Thyroid gland (tissue), 4 donors: ENCODE measurements around the gene ZNF469. TPM values are rescaled to one million over a fixed set of nuclear protein-coding genes. Genes with fewer than 3 reads are reported as not detected.

Experiments
- DNase-seq, 2 donors: peaks; one replicate each; pipeline ENCODE4 v3.0.0-alpha.2; 2019
- H3K27ac ChIP-seq, 3 donors: fragments of 200-600 bp; sonication (generic); 1 replicate in 2 of 3; 2 replicates in 1 of 3; pipeline ENCODE4 v1.5.1; 2016 to 2019; ENCODE audit warnings: mild to moderate bottlenecking in 1 of 3, moderate library complexity in 1 of 3
- H3K27me3 ChIP-seq: fragments of 200-600 bp; sonication (generic); one replicate; pipeline ENCODE4 v1.5.1; 2019
- H3K36me3 ChIP-seq, 2 donors: fragments of 200-600 bp; sonication (generic); one replicate each; pipeline ENCODE4 v1.5.1; 2016 to 2019
- H3K4me1 ChIP-seq, 2 donors: fragments of 200-600 bp; sonication (generic); one replicate each; pipeline ENCODE4 v1.5.1; 2017 to 2019
- H3K4me3 ChIP-seq, 3 donors: fragments of 200-600 bp; sonication (generic); replicated peaks in 1 of 3; 1 replicate in 2 of 3; 2 replicates in 1 of 3; pipeline ENCODE4 v1.5.1; 2016; ENCODE audit warnings: mild to moderate bottlenecking in 1 of 3
- H3K9me3 ChIP-seq: fragments of 200-600 bp; sonication (generic); one replicate; pipeline ENCODE4 v1.5.1; 2017
- CTCF ChIP-seq, 6 experiments: fragments of 200-600 bp in 3 of 6; fragments of 450-650 bp in 3 of 6; sonication (generic) in 3 of 6; IDR thresholded peaks; one replicate each; pipeline ENCODE4 v1.5.1; 2016 to 2019; ENCODE audit warnings: antibody characterized with exemption in 6 of 6, mild to moderate bottlenecking in 2 of 6, inconsistent platforms in 1 of 6, moderate library complexity in 1 of 6
- POLR2A ChIP-seq, 2 donors: fragments of 450-650 bp; IDR thresholded peaks; one replicate each; pipeline ENCODE4 v1.6.1; 2017; ENCODE audit warnings: antibody characterized with exemption in 2 of 2, mild to moderate bottlenecking in 2 of 2, moderate library complexity in 1 of 2
- WGBS, 2 donors: methylation state at CpG; one replicate each; pipeline ENCODE4 v1.1.5; 2017; 5-methylcytosine and 5-hydroxymethylcytosine counted together
- intact Hi-C: fragments of 100-400 bp; cut with DNase I; formaldehyde crosslinking; loops from one replicate; pipeline ENCODE4 v1.15.1; 2023
- total RNA-seq, 4 donors: library from RNA; depleted of rRNA; stranded (reverse); fragments of >200 nt; gene quantifications; one replicate each; pipeline ENCODE4 v1.2.3, GENCODE V29; 2016

ZNF469 gene
- total RNA-seq, 4 donors from 2014 or later = 0.22 to 0.96 (median 0.32) TPM

GRCh38 chr16:88405216-88406060, 22.7 kb downstream of the ZNF469 start:
- Histone ChIP-seq H3K4me1 (no peaks in the 10 kb centered on the region), H3K27ac (no peak overlapping the region), H3K36me3 (no peaks in the 10 kb centered on the region), H3K4me3 (no peak overlapping the region), H3K9me3 (no peaks in the 10 kb centered on the region), H3K27me3 (no peaks in the 10 kb centered on the region)
- 70 to 79% methylated on average over 23 to 26 of the region's 29 CpGs for WGBS, 2 donors
- TF ChIP-seq POLR2A (IDR thresholded peaks at IDR 0.05) (no peak), CTCF (IDR thresholded peaks at IDR 0.05) (no peak)
- intact Hi-C loops = no loop called here
- DNase-seq = no peak

GRCh38 chr16:88406096-88407041, 23.6 kb downstream of the ZNF469 start:
- WGBS, 2 donors = 61 to 68% methylated on average over 28 to 29 of the region's 39 CpGs
- intact Hi-C loops = no loop called here

GRCh38 chr16:88407042-88407420, 24.3 kb downstream of the ZNF469 start:
- no peak overlapping the region for H3K27ac ChIP-seq
- 92 to 95% methylated on average over 15 to 20 of the region's 20 CpGs for WGBS, 2 donors
- H3K4me3 ChIP-seq = no peak overlapping the region
- DNase-seq = no peak
- TF ChIP-seq CTCF (IDR thresholded peaks at IDR 0.05) = no peak
- no peak for TF ChIP-seq POLR2A (IDR thresholded peaks at IDR 0.05)
- H3K9me3 ChIP-seq = no peaks in the 10 kb centered on the region
- intact Hi-C loops = no loop called here
- no peaks in the 10 kb centered on the region for H3K4me1 ChIP-seq
- H3K27me3 ChIP-seq = no peaks in the 10 kb centered on the region
- H3K36me3 ChIP-seq = no peaks in the 10 kb centered on the region

More at GRCh38 chr16:88406096-88407041, 23.6 kb downstream of the ZNF469 start:
- H3K9me3 ChIP-seq = no peaks in the 10 kb centered on the region
- H3K27ac ChIP-seq = no peak overlapping the region
- no peak overlapping the region for H3K4me3 ChIP-seq
- no peak for DNase-seq
- no peaks in the 10 kb centered on the region for H3K4me1 ChIP-seq
- no peaks in the 10 kb centered on the region for H3K36me3 ChIP-seq
- TF ChIP-seq CTCF (IDR thresholded peaks at IDR 0.05) = no peak
- TF ChIP-seq POLR2A (IDR thresholded peaks at IDR 0.05) = no peak
- no peaks in the 10 kb centered on the region for H3K27me3 ChIP-seq

GRCh38 chr16:88407807-88408206, 25.0 kb downstream of the ZNF469 start:
- H3K4me3 ChIP-seq = no peak overlapping the region
- H3K4me1 ChIP-seq = no peaks in the 10 kb centered on the region
- no peaks in the 10 kb centered on the region for H3K36me3 ChIP-seq
- 91% methylated on average over 5 of the region's 5 CpGs for WGBS, 2 donors
- intact Hi-C loops = no loop called here
- TF ChIP-seq POLR2A (IDR thresholded peaks at IDR 0.05) = no peak
- no peak for TF ChIP-seq CTCF (IDR thresholded peaks at IDR 0.05)
- H3K9me3 ChIP-seq = no peaks in the 10 kb centered on the region
- H3K27me3 ChIP-seq = no peaks in the 10 kb centered on the region
- no peak overlapping the region for H3K27ac ChIP-seq
- no peak for DNase-seq
